ENCODE data around the gene TRAF2. TPM values are rescaled to one million over a fixed set of nuclear protein-coding genes. Genes with fewer than 3 reads are reported as not detected.

The TRAF2 gene
- total RNA-seq, 1 experiment from 2014 or later = 18.5 TPM

DNA sequence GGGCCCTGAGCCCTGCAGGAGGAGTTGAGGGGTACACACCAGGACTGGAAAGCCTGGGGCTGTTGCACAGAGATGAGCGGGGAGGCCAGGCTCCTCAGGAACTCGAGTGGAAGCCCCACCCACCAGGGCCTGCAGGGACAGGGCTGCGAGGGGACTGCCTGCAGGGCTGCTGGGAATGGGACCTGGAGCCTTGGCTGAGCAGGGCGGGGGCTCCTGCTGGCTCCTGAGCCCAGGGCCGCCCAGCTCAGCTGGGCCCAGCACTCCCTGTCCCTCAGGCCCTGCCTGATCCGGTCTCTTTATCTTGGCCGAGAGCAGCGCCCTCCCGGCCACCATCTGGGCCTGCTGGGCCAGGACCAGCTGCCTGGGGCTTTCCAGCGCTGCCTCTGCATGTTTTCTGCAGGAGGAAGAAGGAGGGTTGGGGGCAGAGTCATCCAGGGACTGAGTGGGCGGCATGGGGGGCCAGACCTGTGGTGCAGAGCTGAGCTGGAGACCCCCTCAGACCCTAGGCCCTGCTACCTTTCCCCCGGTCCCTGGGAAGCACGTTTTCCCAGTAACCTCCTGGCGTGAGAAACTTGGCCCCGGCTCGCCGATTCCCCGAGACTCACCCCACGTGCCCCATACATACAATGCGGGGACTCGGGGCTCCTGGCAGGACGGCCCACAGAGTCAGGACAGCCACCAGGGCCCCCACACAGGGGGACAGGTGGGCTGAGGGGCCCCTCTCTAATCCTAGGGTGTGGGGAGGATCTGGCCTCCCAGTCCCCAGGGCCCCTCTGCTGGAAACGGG is 75.2 kb downstream of the TRAF2 start:
- no peak for DNase-seq (ENCODE audit: low read depth)

DNA sequence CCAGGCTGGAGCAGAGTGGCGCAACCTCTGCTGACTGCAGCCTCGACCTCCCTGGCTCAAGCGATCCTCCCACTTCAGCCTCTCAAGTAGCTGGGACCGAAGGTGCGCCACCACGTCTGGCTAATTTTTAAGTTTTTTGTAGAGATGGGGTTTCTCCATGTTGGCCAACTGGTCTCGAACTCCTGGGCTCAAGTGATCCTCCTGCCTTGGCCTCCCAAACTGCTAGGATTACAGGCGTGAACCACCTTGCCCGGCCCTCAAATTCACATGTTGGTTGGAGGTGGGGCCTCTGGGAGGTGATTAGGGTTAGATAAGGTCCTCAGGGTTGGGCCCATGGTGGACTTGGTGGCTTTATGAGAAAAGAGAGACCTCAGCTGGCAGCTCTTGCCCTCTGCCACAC is 75.8 kb downstream of the TRAF2 start:
- DNase-seq (ENCODE audit: low read depth) = no peak

DNA sequence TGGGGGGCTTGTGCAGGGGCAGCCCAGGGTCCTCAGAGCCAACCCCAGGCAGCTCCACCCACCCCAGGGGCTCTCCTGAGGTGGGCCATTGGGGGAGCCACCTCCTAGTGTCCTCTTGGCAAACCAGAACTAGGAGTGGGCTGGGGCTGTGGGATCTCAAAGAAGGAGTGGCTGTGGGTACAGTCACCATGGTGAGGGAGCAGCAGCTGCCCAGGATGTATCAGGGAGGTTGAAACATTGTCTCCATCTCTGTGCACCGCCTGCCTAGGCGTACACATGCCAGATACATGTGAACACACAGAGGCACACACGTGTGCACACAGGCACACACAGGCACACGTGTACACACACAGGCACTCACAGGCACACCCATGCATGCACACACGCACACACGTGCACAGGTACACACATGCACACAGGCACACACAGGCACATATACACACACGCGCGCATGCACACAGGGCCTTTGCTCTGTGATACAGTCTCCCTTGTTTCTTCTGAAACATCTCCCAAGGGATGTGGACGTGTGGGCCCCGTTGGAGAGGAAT is 76.5 kb downstream of the TRAF2 start:
- DNase-seq (ENCODE audit: low read depth) = no peak

DNA sequence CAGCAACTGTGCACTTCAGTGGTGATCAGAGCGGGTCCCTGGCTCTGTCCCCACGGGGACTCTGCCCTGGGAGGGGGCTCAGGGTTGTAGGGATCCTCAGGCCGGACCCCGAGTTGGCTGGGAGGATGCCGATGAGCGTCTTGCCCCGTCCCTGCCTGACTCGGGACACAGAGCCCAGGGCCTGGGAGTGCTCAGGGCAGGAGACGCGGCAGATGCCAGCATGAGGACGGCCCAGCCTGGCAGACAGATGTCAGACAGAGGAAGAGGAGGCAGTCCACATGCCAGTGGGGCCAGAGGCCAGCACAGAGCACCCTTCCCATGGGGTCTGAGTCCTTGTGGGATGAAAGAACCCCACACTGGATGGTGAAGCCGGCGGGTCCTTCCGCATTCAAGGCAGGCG is 77.0 kb downstream of the TRAF2 start:
- no peak for DNase-seq (ENCODE audit: low read depth)

DNA sequence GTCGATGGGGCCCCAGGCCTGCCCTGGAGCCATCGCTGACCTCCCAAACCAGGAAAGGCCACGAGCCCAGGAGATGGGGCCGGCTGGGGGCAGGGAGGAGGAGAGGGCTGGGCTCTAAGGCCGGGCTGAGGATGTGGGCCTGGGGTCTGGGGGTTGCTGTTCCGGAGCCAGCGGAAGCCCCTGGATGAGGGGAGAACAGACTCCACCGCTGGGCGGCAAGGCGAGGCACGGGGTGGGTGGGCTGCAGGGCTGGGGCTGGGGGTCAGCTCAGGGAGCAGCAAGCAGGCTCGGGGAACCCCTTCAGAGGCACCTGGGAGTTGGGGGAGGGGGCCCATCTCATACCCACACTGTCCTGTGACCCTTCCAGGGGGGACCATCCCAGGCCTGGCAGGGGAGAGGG is 77.4 kb downstream of the TRAF2 start:
- no peak for DNase-seq (ENCODE audit: low read depth)

DNA sequence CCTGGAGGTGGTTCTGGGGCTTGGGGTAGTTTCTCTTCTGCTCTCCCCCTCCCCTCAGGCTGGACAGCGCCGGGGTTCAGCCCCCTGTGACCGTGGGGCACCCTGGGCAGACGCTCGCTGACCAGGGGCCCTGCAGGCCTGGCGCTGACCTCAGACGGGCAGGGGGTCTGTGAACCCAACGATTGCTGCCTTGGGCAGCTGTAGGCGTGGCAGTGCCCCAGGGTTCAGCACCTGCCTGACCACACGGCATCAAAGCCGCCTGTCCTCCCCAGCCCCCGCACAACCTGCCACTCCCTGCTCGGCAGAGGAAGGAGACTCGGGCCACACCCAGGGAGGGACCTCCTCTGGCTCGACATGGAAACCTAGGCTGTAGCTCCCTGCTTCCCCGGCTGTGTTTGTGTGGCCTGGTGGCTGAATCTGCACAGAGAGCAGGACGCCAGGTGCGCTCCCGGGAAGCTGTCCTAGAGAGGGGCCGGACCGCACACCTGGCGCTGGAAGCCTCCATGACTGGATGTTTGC is 77.9 kb downstream of the TRAF2 start:
- no peak for DNase-seq (ENCODE audit: low read depth)

DNA sequence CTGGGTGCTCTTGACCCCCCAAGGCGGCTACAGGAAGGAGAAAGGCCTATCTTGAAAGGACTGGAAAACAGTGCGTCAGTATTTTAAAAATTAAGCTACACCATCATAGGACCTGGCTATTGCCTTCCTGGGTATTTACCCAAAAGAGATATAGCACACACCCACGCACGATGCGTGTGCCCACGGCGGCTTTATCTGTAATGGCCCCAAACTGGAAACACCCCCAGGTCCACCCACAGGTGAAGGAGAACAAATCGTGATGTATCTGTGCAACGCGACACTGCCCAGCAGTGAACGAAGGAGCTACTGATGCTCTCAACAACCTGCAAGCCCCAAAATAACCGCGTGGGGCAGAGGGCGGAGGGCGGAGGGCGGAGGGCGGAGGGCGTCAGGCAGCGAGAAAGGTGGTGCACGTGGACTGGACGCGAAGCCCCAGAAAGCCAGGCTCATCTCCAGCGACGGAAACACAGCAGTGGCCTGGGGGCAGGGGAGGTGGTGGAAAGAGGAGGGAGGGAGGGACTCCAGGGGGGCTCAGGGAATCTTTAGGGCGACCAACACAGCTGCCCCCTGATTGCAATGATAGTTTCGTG is 78.6 kb downstream of the TRAF2 start:
- DNase-seq (ENCODE audit: low read depth) = no peak

DNA sequence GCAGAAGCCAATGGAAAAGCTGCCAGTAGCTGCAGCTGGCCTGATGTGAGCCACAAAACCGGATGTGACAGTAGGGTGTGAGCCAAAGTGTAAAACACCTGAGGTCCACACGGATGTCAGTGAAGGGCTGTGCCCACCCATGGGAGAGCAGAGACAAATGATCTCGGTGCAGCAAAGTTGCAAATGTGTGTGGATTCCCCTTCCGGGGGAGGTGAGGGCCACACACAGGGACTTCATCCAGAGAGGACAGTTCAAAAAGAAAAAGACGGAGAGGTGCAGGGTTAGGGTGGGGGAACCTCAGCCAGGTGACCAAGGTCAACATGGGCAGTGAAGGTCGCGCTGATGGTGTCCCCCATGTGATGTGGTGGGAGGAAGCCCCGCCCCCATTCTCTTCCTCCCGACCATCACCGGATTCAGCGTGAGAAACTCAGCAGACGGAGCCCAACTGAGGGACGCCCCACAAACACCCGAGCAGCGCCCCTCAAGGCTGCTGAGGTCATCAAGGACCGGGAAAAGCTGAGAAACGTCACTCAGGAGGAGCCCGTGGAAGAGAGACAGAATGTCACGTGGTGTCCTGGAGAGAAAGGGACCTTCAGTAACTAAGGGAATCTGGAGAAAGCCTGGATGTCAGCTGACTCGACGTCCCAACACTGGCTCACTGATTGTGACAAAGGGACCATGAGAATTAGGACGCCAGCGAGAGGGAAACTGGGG is 79.6 kb downstream of the TRAF2 start:
- no peak for DNase-seq (ENCODE audit: low read depth)

DNA sequence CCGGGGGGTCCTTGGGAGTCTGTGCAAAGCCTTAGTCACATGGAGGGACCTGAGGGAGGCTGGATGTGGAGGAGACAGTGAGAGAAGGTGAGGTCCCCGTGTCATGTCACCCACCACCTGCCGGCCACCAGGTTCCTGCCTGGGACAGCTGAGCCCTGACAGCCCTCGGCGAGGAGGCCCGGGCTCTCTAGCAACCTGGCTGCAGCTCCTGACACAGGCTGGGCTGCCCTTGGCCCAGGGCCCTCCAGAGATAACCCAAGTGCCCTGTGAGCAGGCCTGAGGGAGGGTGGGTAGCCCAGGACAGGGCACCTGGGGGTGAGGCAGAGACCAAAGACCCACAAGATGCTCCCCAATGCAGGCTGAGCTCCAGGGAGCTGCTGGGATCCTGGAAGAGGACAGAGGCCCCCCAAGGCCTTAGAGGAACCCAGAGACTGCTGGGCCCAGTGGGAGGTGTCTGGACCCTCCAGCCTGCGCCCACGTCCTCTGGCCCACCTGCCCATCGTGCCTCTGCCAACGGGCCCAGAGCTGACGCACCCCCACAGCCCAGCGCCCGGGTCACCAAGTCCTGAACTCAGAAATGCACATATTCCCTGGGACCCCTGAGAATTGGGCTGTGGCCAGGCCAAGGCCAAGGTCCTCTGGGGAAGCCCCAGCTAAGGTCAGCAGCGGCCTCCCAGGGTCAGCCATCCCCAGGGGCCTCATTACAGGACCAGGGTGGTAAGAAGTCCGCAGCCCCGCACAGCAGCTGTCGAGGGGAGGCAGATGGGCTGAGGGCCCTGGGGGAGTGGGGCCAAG is 82.2 kb downstream of the TRAF2 start:
- no peak for DNase-seq (ENCODE audit: low read depth)

DNA sequence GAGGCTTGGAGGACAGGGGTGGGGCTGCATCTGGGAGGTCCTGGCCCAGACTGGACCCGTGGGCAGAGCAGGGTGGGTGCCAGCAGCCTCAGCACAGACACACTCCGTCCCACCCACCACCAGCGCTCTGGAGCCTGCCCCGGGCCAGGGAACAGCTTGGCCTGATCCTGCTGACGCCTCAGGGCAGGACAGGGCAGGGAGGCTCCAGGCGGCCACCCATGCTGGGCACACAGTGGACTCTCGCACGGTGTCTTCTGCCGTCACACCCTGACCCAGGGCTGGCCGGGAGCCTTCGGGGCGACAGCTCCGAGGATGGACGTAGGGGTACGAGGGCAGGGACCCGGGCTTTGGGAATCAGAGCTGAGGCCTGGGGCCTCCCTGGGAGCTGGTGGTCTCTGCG is 82.8 kb downstream of the TRAF2 start:
- DNase-seq (ENCODE audit: low read depth) = no peak

DNA sequence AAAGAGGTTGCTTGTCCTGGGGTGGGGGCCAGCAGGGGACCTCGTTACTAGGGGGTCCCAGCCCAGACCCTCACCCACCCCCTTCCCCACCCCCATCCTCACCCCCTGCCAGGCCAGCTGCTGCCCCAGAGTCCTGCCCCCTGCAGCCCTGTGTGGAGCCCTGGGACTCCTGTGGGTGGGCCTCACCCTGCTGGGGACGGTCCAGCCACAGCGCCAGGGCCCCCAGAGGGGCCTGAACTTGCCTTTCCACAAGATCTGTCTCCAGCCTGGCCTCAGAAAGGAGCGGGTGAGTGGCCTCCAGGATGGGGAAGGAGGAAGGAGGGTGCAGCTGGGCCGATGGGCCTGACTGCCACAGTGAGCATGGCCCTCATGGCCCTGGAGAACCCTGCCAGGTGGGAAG is 83.5 kb downstream of the TRAF2 start:
- DNase-seq (ENCODE audit: low read depth) = no peak

DNA sequence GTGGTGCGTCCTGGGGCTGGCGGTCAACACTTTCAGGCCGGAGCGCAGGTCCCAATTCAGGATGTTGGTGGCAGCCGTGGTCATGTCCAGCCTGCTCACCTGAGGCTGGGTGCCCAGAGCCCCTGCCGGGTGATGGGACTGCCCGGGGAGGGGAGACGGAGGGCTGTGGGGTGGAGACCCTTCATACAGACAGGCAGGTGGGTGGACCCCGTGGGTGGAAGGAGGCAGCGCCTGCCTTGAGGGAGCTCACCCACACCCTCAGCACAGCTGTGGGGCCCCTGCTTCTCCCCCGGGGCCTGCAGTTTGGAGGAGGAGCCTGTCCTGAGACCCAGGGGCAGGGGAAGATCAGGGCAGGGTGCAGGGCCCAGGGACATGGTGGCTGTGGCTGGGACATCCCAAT is 84.0 kb downstream of the TRAF2 start:
- no peak for DNase-seq (ENCODE audit: low read depth)

DNA sequence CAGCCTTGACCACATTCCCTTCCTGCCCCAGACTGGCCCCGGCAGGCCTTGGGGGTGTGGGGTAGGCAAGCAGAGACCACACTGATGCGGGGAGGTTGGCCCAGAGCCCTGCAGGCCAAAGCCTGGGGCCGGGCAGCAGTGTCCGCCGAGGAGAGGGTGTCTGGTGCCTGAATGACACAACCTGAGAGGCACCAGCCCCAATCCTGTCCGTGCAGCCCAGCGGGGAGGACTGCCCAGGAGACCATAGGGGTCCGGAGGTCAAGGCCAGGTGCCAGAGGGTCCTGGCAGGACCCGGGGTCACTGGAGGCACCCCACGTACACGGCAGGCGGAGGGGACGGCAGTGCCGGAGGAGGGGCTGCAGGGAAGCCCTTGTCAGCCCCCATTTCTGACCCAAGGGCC is 85.4 kb downstream of the TRAF2 start:
- DNase-seq (ENCODE audit: low read depth) = no peak

DNA sequence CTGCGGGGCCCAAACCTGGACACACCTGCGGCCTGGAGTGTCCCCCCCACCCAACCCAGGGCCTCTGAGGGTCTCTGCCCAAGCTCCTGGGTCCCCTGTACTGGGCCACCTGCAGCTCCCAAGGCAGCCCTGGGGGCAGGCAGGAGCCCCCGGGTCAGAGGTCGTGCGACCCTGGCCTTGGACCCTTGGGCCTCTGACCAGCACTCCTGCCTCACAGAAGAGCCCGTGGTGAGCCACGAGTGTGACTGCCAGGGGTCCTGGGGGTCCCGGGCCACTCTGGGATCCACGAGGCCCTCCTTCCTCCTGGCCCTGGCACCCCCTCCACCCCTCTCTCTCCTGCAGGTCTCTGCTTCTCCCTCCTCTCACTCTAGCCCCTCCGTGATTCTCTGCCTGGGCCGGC is 86.0 kb downstream of the TRAF2 start:
- no peak for DNase-seq (ENCODE audit: low read depth)

DNA sequence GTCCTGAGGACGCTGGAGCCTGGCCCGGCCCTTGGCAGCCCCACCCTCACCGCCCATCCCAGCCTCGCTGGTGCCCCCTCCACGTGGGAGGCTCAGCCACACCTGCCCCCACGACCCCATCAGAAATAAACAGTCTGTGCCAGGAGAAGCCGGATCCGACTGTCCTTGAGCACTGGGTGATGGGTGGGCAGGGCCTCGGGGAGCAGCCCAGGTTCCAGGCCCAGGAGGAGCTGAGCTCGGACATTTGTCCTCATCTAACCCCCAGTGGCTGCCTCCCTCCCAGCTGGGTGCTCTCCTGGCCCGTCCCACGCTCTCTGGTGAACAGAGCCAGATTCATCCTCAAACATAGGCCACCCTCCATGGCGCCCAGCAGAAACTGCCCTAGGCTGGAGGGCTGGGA is 86.4 kb downstream of the TRAF2 start:
- no peak for DNase-seq (ENCODE audit: low read depth)

DNA sequence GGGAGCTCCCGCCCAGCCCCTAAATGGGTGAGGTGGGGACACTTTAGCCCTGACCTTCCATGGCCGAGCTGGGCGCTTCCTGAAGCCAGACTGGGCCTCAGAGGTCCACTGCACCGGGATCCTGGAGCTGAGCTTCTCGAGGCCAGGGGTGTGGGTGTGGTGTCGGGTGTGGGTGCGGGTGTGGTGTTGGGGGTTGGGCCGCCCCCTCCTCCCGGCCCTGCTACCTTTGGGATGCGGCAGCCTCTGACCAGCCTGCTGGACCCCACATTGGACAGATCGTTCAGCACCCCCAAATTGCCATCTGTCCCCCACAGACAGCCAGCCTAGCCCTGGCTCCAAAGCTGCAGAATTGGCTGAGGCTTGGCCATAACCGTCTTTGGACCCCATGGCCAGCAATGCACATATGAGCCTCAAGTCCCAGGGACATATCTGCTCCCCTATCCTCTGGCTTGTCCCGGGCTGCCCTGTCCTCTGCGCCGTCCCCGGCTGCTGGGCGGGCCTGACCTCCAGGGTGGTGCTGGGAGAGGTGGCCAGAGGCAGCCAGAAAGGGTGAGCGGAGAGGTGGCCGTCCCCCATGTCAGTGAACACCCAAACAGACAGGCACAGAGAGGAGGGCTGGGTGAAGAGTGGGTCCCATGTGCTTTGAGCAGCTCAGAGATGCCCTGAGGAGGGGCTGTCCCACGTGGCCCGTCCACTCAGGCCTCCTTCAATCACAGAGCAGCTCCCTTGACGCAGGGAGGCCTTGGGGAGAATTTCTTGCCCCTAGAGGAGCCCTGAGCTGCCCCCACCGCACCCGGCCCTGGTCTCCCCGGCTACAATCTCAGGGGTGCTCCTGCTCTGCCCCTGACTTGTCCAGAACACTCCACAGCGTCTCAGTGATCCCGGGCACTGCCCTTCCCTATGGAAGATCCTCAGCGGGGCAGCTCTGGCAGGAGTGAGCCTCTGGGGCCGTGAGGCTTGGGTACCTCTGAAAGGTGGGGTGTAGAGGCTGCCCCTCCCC is 87.6 kb downstream of the TRAF2 start:
- DNase-seq (ENCODE audit: low read depth) = no peak

DNA sequence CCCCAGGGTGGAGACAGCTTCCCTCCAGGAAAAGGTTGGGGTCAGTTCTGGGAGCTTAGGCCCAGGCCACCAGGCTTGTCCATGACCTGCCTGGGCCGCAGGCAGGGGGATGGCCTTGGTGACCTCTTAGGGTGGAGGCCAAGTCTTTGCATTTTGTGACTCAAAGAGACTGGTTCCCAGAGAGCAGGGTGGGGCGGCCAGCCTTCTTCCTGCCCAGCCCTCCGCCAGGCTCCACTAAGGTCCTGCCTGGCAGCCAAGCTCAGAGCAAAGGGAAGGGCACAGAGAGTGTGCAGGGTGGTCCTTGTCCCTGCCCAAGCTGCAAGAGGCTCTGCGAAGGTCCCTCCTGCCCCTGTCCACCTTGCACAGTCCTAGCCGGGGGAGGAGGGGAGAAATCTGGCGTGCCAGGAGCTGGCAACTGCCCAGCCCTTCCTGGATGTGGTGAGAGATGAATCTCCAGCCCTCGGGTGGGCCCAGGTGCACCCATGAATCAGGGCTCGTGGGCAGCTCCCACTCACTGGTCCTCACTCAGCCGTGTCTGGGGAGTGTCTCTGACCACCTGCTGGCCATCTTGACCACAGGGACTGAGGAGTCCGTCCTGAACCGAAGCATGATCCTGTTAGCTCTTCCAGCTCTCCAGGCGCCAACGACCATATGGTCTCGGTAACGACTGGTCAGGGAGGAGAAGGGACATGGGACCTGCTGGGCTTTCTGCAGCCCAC is 88.7 kb downstream of the TRAF2 start:
- DNase-seq (ENCODE audit: low read depth) = peak; percentile 30

DNA sequence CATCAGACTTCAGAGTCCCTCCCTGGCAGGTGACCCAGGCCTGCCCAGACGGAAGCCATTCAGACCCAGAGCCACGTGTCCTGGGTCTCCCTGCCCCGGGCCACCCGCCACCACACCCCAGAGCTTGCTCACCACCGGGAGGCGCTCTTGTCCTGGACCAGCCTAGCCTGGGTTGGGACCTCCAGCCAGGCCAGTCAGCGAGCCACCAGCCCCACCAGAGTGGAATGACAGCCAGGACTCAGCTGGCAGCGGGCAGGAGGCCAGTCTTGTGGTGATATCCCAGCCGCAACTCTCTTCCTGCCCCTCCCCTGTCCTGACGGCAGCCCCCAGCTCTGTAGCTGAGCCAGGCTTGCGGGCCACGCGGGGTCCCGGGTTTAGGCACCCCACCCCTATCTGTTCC is 89.3 kb downstream of the TRAF2 start:
- peak; percentile 45 for DNase-seq (ENCODE audit: low read depth)
